ENCODE measurements around the gene FAM149A. TPM values are rescaled to one million over a fixed set of nuclear protein-coding genes. Genes with fewer than 3 reads are reported as not detected.

Gene FAM149A
- total RNA-seq, 4 donors from 2014 or later: 7.8 to 20.1 (median 13.8) TPM

DNA sequence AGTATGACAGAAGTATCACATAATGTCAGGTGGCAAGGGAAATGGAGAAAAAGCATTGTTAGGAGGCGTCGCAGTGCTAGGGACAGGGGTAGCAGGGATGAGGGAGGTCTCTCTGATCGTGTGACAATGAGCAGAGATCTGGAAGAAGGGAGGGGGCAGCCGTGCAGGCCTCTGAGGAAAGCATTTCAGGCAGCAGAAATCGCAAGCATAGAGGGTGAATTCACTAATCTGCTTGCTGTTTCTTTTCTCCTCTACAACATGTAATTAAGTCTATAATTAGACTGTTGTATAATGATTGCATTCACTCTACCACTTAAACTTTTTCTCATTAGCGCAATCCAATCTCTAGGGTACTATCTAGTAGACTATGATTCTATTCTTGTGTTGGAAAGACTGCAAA lies 96.0 kb downstream of the FAM149A start:
- H3K9me3 ChIP-seq: no peaks in the 10 kb centered on the region
- no peaks in the 10 kb centered on the region for H3K27me3 ChIP-seq
- TF ChIP-seq, protein P1, sequence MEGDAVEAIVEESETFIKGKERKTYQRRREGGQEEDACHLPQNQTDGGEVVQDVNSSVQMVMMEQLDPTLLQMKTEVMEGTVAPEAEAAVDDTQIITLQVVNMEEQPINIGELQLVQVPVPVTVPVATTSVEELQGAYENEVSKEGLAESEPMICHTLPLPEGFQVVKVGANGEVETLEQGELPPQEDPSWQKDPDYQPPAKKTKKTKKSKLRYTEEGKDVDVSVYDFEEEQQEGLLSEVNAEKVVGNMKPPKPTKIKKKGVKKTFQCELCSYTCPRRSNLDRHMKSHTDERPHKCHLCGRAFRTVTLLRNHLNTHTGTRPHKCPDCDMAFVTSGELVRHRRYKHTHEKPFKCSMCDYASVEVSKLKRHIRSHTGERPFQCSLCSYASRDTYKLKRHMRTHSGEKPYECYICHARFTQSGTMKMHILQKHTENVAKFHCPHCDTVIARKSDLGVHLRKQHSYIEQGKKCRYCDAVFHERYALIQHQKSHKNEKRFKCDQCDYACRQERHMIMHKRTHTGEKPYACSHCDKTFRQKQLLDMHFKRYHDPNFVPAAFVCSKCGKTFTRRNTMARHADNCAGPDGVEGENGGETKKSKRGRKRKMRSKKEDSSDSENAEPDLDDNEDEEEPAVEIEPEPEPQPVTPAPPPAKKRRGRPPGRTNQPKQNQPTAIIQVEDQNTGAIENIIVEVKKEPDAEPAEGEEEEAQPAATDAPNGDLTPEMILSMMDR (IDR thresholded peaks at IDR 0.05): no peak
- TF ChIP-seq POLR2A (IDR thresholded peaks at IDR 0.05) (no peak), EP300 (IDR thresholded peaks at IDR 0.05) (no peak)
- WGBS, 2 donors: 34 to 39% methylated on average over 6 of the region's 6 CpGs
- peaks cover 0 to 36% (median 0%) of the 10 kb centered on the region in 3 donors for H3K36me3 ChIP-seq
- H3K27ac ChIP-seq: peak overlapping the region in 1 of 4 donors; percentile 58
- H3K4me1 ChIP-seq: peaks cover 0 to 28% (median 3%) of the 10 kb centered on the region in 4 donors
- DNase-seq (ENCODE audit: low spot score in 2 of 2): no peak
- H3K4me3 ChIP-seq: no peak overlapping the region

DNA sequence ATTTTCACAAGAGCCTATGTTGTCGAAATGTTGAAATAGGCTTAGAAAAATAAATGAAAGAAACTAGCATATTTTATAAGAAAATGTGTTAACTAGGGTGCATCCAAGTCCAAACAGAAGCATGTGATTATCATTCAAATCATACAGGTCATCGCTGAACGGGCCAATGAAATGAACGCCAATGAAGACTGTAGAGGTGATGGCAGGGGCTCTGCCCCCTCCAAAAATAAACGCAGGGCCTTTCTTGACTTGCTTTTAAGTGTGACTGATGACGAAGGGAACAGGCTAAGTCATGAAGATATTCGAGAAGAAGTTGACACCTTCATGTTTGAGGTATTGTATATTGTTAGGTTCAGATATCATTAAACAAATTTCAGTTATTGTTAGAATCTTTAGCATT lies 96.5 kb downstream of the FAM149A start:
- Histone ChIP-seq H3K9me3 (no peaks in the 10 kb centered on the region), H3K36me3 (peaks cover 0 to 35% (median 0%) of the 10 kb centered on the region in 3 donors), H3K4me3 (no peak overlapping the region), H3K27me3 (no peaks in the 10 kb centered on the region), H3K4me1 (peaks cover 0 to 28% (median 3%) of the 10 kb centered on the region in 4 donors), H3K27ac (peak overlapping the region in 1 of 4 donors; percentile 58)
- TF ChIP-seq EP300 (IDR thresholded peaks at IDR 0.05) (no peak), POLR2A (IDR thresholded peaks at IDR 0.05) (no peak)
- DNase-seq (ENCODE audit: low spot score in 2 of 2): no peak
- 74 to 75% methylated on average over 7 of the region's 7 CpGs for WGBS, 2 donors

- H3K9me3 ChIP-seq: no peaks in the 10 kb centered on the region
- 41 to 50% methylated on average over 9 of the region's 9 CpGs for whole genome bisulfite sequencing, 2 donors
- H3K27me3 ChIP-seq: no peaks in the 10 kb centered on the region
- no peak for DNase-seq (ENCODE audit: low spot score in 2 of 2)
- peaks cover 0 to 28% (median 3%) of the 10 kb centered on the region in 4 donors for H3K4me1 ChIP-seq
- H3K36me3 ChIP-seq: peaks cover 0 to 36% (median 0%) of the 10 kb centered on the region in 3 donors
- TF ChIP-seq, protein P1 (IDR thresholded peaks at IDR 0.05): peak; percentile 30 to 50 (median 35)
- no peak for TF ChIP-seq POLR2A (IDR thresholded peaks at IDR 0.05)
- peak overlapping the region in 2 of 4 donors; percentile 29 to 67 for H3K27ac ChIP-seq
- H3K4me3 ChIP-seq: no peak overlapping the region
These were observed 97.2 kb downstream of the FAM149A start for GRCh38 chr4:186201535-186202230.

DNA sequence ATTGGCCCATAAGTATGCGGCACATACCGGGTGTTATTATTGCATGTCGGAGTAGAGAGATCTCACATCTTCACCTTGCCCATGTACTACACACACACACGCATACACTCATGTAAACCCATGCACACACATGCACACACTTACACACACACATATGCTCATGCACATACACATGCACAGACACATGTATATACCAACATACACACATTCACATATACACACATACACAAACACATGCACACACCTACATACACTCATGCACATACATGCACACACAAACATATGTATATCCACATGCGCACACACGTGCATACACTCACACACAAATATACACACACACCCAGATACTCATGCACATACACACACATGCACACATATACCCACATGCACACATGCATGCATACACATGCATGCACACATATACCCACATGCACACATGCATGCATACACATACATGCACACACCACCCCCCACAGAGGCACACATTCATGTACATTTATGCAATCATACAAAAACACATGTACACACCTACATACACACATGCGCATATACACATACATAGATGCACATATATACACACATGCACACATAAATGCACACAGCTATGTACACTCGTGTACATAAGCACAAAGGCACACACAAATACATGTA lies 98.1 kb downstream of the FAM149A start:
- Histone ChIP-seq H3K4me3 (no peak overlapping the region), H3K4me1 (peaks cover 0 to 28% (median 3%) of the 10 kb centered on the region in 4 donors), H3K36me3 (peaks cover 0 to 28% (median 0%) of the 10 kb centered on the region in 3 donors), H3K27ac (peak overlapping the region in 1 of 4 donors; percentile 67), H3K9me3 (no peaks in the 10 kb centered on the region), H3K27me3 (no peaks in the 10 kb centered on the region)
- no peak for DNase-seq (ENCODE audit: low spot score in 2 of 2)
- TF ChIP-seq EP300 (IDR thresholded peaks at IDR 0.05) (no peak), POLR2A (IDR thresholded peaks at IDR 0.05) (no peak)
- TF ChIP-seq, protein P1 (IDR thresholded peaks at IDR 0.05): no peak
- 95 to 99% methylated on average over 8 of the region's 8 CpGs for WGBS, 2 donors

DNA sequence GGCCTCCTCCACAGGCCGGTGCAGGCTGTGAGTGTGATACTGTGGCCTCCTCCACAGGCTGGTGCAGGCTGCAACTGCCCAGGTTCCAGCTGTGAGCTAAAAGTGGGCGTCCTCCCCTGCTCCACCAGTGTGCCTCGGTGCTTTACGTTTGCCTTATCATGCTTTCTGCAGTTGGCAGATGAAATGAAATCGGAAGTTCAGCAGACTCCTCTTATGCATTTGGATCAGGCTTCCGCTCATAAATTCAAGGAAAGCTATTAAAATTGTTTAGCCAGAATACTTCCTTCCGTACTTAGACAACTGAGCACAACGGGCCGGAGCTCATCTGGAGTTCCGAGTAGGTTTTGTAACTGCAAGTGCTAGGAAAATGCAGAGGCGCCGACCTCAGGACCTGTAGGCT lies 98.9 kb downstream of the FAM149A start:
- H3K4me1 ChIP-seq: peaks cover 0 to 28% (median 3%) of the 10 kb centered on the region in 4 donors
- no peaks in the 10 kb centered on the region for H3K9me3 ChIP-seq
- H3K4me3 ChIP-seq: peak overlapping the region in 1 of 4 donors; percentile 43
- WGBS, 2 donors: 58 to 71% methylated on average over 12 of the region's 12 CpGs
- DNase-seq (ENCODE audit: low spot score in 2 of 2): no peak
- H3K36me3 ChIP-seq: peaks cover 0 to 30% (median 0%) of the 10 kb centered on the region in 3 donors
- H3K27me3 ChIP-seq: no peaks in the 10 kb centered on the region
- peak overlapping the region in 2 of 4 donors; percentile 68 to 83 for H3K27ac ChIP-seq
- TF ChIP-seq EP300 (IDR thresholded peaks at IDR 0.05): no peak
- TF ChIP-seq POLR2A (IDR thresholded peaks at IDR 0.05): no peak
- TF ChIP-seq, protein P1 (IDR thresholded peaks at IDR 0.05): no peak

Data from tibial nerve (tissue), 4 donors.